NCI-H1092 (cell line): Measurements from ENCODE around the gene AREL1.

Experiments used
- DNase-seq: peaks from one replicate; lab custom pipeline; 2025; lab: John Stamatoyannopoulos, UW

The AREL1 gene

DNA sequence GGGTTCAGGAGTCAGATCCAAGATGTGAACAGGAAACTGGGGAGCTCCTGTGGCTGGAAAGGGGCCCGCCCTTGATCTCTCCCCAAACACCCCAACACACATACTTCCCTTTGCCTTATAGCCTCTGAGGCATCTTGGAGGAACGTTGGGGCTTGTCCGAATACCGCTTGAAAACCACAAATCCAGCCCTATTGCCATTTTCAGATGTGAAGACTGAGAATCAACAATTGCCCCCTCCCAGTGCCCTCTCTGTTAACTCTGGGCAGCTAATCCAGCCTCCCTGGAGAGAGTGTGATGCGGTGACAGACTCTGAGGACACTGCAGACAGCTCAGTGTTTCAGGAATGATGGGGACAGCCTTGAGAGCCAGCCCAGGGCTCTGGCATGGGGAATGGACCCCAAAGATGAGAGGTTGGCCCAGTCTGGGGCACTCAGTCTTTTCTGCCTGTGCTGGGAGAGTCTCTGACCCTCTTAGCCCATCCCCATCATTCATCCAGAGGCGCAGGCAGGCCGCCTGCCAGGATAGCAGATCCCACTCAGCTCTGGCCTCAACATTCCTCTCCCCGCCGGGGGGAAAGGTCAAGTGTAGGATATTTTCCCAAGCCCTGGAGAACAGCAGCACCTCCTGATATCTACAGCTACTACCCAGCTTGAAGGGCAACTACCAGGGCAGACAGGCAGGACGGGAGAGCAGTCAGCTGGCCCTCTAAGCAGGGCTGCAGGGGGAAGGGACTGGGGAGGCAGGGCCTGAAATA, 76.3 kb downstream of the AREL1 start:
- DNase-seq = no peak

DNA sequence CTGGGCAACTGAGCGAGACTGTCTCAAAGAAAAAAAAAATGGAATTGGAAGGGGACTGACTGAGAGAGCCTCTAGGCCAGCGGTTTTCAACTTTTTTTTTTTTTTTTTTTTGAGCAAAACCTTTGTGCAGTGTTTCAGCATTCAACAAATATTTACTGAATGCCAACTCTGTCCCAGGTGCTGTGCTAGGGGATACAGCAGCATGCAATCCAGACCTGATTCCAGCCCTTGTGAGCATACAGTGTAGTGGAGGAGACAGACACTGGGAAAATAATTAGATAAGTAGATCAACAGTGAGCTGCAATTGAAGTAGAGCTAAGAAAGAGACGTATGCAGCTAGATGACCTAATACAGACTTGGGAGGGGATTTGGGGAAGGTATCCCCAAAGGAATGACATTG, 77.0 kb downstream of the AREL1 start:
- DNase-seq = no peak

DNA sequence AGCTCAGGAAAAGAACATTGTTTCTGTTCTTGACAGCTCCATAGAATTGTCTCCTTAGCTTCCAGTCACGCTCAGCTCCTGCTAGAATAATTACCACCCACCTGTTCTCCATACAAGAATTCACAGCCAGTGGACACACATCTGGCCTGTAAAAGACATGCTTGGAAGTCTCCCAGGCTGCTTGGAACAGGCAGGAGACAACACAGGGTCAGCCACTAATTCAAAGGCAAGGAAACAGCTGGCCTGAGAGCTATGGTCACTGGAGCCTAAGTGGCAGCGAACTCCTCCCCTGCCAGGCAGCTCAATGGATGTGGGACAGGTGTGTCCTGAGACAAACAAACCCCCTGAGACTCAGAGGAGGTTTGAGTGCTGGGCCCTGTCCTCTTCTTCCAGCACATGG, 77.9 kb downstream of the AREL1 start:
- no peak for DNase-seq

DNA sequence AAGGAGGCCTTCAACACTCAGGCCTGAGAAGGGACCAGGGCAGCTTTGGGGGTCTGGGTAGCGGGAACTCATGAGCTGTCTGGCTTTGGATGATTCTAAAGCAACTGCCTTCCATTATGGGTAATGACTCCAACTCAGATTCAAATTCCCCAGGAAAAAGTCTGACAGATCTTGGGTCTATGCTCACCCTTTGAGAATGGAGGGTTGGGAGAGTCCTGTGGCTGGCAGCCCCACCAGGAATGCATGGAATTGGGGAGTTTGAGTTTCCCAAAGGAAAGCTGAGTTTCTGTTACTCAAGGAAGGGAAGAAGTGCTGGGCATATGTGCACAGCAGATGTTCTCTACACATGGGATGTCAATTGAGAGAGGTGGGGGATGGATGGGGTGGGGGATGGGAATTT, 78.4 kb downstream of the AREL1 start:
- DNase-seq = no peak

DNA sequence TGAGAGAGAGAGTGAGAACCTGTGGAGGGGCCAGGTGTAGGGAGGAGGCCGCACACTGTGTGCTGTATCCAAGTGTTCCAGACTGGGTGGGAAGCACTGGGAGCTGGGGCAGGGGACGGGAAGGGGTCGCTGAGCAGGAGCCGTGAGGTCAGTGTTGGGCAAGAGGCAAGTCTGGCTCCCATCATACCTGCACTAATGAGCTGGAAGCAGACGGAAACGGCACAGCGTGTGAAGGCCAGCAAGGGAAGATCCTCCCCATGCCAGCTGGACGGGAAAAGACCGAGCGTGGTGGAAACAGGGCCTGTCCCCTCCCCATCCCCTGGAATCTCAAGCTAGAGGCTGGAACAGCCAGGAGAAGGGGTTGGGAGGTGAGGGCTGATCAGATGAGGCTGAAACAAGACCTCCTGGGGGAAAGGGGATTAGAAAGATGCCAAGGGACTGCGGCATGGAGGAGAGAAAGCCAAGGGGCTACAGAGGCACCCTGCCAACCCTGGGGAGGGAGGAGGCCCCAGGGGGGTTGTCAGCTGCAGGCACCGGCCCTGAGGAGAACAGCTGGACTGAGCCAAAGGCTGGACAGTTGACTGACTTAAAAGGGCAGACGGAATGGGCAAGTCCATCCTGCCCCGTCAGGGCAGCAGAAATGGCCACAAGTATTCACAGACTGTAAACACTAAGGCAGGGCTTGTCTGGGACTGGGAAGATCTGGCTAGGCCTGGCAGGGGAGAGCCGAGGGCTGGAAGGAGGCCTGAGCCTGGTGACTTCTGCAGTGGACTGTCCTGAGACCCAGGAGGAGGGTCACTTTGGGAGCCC, 81.8 kb downstream of the AREL1 start:
- DNase-seq = no peak

DNA sequence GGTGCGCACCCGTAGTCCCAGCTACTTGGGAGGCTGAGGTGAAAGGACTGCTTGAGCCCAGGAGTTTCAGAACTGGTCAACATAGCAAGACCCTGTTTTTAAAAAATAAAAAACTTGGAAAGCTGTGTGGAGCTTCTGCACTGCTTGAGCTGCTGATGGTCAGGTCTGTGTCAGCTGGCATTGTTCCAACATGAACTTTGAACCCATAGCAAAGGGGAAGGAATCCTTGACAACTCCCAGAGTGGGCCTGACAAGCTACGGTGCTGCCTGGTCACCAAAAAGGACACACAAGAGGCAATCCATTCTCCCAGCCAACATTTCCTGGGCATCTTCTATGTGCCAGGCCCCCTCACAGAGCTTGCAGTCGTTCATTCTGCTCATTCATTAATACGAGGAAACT, 84.5 kb downstream of the AREL1 start:
- no peak for DNase-seq

DNA sequence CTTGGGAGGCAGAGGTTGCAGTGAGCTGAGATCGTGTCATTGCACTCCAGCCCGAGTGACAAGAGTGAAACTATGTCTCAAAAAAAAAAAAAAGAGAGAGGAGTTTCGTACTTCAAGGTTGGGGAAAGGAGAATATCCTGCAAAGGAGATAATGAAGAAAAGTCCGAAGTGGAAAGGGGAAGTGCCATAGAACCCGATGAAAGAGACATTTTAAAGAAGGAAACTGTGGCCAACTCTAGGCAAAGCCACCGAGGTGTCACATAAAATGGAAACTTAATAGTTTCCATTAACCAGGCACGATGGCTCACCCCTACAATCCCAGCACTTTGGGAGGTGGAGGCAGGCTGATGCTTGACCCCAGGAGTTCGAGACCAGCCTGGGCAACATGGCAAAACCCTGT, 85.8 kb downstream of the AREL1 start:
- DNase-seq = no peak

DNA sequence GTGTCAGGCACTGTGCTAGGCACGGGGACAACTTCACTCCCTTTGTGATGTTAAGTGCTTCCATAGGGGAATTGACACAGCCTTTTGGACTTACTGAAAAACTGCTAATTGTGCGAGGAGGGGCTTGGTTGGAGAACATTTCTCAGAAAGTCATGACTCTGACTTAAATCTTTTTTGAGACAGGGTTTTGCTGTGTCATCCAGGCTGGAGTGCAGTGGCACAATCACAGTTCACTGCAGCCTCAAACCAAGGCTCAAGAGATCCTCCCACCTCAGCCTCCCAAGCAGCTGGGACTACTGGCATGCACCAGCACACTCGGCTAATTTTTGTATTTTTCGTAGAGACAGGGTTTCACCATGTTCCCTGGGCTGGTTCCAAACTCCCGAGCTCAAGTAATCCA, 90.6 kb downstream of the AREL1 start:
- DNase-seq = no peak

DNA sequence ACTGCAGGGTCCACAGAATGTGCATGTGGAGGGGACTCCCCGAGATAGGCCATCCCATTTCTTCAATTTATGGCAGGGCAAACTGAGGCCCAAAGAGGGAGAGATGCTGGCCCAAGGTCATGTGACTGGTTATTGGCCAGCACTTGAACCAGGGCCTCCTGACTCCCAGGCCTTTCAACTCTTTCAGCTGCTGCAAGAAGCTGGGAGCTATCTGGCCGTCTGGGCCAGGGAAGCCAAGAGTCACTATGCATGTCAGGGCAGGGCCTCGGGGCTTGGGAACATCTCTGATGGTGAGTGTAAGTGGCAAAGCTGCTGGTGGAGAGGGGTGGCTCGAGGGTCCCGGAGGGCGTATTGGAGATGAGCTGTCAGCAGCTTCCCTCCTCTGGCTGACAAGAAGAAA, 91.3 kb downstream of the AREL1 start:
- DNase-seq = no peak

DNA sequence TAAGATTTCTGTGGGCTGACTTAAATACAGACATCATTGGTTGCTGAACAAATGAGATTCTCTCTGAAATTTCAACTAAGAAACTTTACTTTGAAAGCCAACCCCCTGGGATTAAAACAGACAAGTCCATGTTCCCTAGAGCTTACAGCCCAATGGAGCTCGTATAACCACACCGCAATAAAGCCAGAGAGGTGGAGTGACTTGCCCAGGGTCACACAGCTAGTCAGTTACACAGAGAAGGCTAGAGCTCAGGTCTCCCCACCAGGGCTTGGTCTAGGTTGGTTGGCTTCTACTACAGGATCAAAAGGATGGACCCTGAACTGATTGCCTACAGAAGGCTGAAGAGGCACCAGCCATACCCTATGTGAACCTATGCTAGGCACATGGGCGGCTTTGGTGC, 92.0 kb downstream of the AREL1 start:
- no peak for DNase-seq

DNA sequence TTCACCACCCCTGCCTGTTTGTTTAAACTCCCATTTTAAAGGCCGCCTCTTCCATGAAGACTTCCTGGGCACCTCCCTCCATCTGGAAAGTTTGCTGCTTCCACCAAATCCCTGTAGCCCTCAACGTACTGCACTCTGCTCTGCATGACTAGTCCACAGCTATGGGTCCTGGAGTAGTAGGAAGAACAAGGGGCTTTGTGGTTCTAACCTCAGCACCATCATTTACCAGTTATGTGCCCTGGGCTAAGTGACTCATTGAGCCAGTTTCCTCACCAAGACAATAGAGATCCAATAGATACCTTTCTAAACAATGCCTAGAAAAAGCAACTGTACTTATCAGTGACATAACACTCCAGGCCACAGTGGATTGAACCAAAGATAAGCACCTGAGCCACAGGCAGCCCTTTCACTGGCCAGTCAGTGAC, 92.4 kb downstream of the AREL1 start:
- no peak for DNase-seq

DNA sequence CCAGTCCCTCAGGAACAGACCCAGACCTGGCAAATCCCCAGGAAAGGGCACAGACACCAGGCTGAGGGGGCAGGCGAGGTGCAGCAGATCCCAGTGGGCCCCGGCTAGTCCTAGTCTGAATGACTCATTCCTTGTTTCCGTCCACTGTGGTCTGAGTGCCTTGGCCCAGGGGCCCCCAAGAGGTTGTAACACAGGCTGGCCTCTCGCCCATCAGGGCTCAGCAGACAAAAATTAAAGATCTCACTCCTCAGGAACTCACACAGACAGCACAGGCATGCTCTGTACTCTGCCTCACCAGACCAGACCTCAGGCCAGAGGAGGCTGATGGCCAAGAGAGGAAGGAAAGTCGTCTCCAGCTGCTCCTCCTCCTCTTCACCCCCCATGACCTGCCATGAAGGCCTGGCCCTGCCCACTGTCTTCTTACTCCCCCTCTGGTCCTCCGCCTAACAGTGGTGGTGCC, 93.2 kb downstream of the AREL1 start:
- DNase-seq = no peak

DNA sequence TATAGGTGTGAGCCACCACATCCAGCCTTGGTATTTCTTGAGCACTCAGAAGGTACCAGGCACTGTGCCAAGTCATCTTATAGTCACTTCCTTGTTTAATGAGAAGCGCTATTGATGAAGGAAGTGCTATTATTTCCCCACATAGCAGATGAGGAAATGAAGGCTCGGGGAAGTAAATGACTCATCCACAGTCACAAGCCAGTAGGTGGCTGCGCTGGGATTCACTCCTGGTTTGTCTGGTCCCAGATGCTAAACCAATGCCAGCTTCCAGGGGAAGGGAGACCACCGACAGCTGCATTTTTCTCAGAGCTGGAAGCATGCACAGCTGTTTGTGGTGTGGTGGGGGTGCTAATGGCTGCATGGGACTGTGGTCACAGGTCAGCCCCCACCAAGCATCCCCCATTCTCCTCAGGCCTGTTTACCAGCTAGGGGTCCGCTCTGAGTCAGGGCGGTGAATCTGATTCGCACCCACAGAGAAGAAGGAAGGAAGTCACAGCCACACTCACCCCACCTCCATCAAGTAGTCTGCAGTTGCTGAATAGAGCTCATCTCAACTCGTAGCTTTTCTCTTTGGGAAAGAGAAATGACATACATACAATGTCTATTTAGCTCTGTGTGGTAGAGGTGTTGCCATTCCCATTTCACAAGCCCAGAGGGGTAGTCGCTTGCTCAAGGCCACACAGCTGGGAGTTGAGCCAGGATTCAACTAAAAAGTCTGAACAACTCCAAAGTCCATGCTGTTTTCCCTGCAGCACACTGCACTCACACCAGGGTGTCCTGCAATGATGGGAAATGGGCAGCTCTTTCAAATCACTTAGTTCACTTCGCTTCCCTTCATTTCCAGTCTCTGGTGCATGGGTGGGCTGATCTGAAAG, 94.6 kb downstream of the AREL1 start:
- DNase-seq = no peak

DNA sequence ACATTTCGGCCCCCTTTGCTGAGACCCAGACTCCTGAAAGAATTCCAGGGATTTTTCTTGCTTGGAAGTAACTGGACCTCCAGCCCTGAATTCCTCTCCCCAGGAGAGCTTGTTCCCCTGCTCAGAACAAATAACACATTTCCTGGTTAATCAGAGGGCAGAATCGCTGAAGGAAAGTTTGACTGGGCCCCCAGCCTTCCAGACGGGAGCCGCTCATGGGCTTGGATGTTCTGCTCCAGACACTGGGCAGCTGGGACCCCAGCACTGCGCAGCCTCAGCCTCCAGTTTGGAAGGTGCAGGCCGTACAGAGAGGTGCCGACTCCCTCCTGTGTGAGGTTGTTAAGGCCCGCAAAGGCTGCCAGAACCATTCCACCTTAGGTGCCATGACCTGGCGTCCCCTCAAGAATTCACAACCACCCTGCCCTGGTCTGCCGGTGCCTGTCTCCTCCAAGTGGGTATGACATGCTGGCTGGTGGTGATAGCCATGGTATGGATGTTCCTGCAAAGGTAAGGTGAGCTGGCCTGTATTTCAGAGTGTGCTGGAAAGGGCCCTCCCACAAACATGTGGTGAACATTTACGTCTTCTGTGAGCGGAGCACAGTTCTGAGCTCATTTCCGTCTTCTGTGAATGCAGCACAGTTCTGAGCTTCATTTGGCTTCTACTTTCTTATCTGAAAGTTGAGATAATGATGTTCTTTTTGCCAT, 95.7 kb downstream of the AREL1 start:
- DNase-seq = no peak

DNA sequence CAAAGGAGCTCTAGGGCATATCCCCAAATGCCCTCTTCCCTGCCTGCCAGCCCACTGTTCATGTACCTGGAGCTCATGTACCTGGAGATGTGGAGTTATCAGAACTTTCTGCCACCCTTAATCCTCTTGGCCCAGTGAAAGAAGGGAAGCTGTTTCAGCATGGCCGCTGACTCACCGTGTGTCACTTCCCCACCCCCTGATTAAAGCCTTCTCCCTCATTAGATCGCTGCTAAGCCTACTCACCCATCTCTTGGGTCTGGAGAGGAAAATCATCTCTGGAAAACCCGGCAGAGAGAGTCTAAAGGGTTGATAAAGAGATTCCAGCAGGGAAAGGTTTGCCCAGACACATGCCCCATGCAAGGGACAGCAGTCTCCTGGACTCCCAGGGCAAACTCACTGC, 96.4 kb downstream of the AREL1 start:
- no peak for DNase-seq

DNA sequence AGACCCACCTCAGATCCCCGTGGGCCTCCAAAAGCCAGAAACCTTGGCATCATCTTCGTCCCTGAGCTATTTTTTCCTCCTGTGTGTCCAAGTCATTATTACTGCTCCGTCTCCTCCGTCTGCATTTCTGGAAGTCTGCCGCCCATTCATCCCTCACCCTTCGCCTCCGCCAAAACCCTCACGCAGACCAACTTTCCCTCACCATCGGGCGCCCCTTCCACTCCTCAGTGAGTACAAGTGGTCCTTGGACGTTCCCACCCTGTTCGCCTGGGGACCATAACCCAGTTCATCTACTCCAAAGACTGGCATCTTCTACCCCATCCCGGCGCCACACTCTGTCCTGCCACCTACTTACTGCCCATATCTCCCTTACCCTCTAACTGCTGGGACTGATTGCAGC, 97.1 kb downstream of the AREL1 start:
- DNase-seq = no peak

DNA sequence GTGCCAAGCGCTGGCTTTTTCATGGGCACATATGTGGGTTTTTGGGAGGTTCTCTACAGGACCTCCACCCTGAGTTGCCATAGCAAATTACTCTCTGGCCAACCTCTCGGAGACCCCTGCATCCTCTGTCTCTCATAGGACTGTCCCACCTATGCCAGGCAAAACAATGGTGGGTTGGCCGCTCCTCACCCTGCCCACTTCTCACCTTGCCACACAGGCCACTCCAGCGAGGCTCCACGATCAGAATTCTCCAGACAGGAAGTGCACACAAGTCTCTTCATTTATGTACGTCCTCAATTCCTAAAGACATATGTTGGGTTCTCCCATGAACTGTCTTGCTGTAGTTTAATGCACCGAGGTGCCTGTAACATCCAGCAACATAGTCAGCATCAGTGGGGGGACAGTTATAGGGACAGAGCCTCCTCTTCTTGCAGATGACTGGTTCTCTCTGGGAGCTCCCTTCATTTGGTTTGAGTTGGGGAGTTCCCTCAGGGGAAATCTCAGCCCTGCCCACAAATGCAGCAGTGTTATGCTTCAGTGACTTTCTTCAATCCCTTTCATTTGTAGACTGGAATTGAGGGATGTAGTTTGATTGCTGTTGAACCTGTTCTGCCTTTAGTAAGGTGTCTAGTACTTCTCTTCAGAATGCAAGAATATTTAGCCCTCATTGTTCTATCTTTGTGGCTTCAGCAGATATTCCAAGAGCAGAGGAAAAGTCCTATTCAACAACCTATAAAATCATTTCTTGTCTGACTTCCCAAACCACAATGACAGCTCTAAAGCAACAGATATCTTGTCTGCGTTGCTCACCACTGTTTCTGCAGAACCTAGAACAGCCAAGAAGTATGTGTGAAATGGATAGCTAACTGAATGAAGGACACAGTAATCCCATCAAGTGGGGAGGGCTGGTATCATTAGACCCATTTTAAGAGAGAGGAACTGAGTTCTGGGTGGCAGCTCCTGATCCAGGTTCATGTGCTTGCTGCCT, 98.1 kb downstream of the AREL1 start:
- no peak for DNase-seq

DNA sequence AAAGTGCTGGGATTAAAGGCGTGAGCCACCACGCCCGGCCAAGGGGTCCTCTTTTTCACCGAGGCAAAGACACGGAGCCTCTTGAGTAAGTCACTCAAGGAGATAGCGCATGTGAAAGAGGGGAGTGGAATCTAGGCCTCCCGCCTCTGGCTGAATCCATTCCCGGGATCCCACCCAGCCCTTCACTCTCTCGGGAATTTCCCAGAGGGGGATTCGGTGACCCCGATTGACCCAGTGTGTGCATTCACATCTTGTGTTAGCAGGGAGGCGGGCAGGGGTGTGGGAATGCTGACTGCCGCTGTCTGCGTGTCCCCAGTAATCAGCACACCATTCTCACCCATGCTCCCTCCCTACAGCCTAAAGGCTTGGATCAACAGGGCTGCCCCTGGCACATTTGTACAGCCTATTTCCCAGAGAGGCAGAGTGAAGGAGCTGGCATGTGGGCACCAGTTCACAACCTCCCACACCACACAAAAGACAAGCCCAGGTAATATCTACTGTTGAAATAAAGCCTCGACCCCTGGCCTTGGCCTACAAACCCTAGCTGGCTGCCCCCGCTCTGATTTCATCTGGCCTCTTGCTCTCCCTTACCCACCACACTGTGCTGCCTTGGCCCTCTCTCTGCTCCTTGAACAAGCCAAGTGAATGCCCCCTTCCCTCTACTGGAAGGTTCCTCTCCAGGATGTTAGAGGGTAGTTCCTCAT, 99.5 kb downstream of the AREL1 start:
- DNase-seq = no peak

DNA sequence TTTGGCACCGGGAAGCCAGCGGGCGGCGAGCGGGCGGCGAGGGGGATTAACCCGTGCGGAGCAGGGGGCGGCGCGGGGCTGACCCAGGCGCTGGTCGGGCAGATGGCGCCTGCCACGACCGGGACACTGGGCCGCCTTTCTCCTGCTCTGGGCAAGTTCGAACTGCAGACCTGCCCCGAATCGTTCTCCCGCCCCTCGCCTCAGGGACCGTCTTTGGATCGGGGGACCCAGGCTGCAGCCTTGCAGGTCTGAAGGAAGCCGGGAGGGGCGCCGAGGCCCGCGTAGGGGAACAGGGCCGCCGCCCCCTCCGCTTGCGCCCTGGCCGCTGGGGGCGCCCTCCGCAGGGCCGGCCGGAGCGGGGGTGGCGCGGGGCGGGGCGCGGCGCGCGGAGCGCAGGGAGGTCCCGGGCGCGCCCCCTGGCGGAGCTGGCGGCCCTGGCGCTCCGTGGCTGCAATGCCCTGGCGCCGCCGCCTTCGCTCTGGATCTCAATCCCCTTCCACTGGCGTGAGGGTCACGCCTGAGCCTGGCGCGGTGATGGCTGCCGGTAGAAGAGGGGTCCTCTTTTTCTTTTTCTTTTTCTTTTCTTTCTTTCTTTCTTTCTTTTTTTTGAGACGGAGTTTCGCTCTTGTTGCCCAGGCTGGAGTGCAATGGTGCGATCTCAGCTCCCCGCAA, 100.4 kb downstream of the AREL1 start:
- DNase-seq = peak; percentile 31
